Kidney capillary endothelial cell (primary cell): ENCODE measurements around the gene CHRDL2.

Experiments used
- DNase-seq: peaks from one replicate; pipeline ENCODE4 v3.0.0-alpha.2; 2018; ENCODE audit warnings: low spot score

The CHRDL2 gene

DNA sequence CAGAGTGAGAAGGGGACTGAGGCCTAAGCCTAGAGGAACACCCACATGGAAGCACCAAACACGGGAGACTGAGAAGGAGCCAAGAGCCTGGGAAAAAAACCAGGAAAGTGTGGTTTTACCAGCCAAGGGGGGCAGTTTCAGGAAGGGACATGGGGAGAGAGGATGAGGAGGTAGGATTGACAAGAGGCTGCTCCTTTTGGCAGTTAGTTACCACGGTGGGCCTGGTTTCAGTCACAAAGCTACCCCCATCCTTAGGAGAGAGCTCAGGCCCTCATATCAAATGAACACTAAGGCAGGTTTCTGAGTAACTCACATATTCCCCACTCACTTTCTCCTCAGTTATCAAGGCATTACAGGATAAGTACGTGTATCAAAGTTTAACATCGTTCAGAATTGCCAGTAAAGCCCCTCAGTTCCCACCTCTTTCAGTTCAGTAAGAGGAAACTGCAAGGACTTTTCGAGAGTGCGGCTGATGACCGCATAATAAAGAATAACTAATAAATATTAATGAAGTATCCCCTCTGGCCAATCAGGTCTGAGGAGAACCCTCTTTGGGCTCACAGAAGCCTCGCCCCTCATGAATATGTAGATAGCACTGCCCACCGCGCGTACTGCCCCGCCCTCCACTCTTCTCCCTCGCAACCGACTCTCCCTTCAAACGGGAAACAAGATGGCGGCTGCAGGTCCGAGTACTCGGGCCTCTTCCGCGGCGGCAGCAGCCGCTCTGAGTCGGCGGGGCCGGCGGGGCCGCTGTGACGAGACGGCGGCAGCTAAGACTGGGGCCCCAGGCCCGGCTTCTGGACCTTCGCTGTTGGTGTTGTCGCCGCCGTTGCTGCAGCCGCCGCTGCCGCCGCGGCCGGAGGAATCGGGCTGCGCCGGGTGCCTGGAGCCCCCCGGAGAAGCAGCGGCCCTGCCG is 17.2 kb upstream of the CHRDL2 start, which contains the start of gene RNF169:
RNF169 (plus strand) TSS at position 639 of the 916 bp plus-strand sequence; CDS start at position 671, 32 bp downstream.
- peak; percentile 96 for DNase-seq

- no peak for DNase-seq
Observed at GRCh38 chr11:74746868-74747267, 15.6 kb upstream of the CHRDL2 start.

GRCh38 chr11:74744277-74744676 is 13.1 kb upstream of the CHRDL2 start:
- DNase-seq: no peak

DNA sequence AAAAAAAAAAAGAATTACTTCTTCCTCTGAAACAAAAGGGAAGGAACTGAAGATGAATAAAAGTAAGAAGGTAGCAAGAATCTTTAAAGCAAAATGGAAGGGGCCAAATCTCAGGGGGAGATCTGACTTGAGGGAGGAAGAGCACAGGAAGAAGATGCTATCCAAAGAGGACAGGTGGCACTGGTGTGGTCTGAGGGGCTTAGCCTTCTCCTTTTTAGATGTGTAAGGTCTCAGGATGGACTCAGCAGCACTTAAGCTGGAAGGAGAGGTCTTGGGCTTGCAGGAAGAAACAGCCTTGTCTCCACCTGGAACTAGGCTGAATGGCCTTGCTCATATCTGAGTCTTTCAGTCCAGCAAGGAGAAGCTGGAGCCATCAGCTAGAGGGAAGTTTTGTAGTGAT is 12.4 kb upstream of the CHRDL2 start:
- no peak for DNase-seq

- no peak for DNase-seq
Observed at GRCh38 chr11:74742070-74742469, 10.8 kb upstream of the CHRDL2 start.

GRCh38 chr11:74739546-74740270 is 8.5 kb upstream of the CHRDL2 start:
- peak; percentile 49 for DNase-seq

GRCh38 chr11:74736031-74736430 is 4.8 kb upstream of the CHRDL2 start:
- DNase-seq: no peak

DNA sequence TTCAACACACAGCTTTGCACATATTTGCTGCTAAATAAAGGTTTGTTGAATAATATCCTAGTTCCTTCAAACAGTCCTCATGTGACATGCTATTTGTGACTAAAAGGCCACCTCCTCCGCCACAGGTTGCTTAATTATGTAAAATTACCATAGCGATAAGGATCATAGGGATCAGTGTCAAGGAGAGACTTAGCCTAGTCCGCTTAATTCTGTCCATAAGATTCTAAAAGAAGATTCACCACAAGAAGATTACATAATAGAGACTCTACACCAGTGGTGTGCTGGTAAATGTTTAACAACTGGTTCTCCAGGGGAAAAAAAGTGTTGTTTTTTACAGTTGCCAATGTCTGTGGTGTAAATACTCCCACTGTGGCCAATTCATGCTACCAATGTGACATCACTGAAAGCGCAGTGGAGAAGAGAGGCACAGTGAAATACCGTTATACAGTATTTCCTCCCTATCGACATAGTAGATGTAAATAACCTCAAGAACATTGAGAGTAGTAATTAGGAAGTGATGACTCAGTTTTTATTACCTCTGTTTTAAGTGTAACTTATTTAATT is 4.2 kb upstream of the CHRDL2 start:
- no peak for DNase-seq

GRCh38 chr11:74734559-74734925 is 3.3 kb upstream of the CHRDL2 start:
- no peak for DNase-seq

GRCh38 chr11:74730571-74731260 is 510 bp downstream of the CHRDL2 start:
- DNase-seq: no peak

DNA sequence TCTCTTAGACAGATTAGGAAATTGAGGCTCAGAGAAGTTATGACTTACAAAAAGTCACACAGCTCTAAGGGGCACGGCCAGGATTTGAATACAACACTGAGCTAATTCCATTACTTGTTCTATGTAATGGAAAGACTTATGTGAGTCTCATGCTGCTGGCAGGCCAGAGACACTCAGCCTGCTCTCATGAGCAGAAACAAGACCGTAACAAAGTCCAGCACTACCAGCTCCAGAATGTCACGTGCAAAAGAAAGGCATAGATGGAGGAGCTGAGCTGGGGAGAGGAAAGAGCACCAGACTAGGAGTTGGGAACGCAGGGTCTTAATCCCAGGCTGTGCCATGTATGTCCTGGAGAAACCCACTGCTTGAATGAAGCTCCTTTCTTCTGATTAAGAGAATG is 1.8 kb downstream of the CHRDL2 start:
- no peak for DNase-seq

DNA sequence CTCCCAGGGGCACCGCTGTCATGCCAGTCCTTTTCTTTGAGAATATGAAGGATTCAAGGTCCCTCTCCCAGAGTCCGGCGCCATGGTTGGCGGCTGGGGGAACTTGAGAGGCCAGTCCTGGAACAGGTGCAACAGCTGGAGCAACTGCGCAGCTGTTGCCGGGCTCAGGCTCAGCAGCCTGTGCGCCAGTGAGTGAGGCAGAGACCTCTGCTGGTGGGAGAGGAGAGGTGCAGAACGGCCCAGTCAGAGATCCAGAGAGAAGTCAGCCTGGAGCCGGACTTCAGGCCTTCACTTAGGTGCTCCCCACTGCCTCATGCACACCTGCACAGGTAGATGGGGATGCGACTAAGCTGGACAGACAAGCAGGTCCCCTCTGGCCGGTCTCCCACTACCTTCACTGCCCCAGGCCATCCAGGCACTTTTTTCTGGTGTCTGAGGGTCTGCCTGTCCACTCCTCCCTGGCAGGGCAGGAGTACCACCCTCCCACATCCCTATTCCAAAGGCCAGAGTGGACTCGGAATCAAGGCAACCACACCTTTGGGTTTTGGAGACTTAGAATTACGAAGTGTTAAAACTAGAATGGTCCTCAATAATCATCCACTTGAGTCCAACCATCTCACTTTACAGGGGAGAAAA is 4.6 kb downstream of the CHRDL2 start:
- peak; percentile 49 for DNase-seq

DNA sequence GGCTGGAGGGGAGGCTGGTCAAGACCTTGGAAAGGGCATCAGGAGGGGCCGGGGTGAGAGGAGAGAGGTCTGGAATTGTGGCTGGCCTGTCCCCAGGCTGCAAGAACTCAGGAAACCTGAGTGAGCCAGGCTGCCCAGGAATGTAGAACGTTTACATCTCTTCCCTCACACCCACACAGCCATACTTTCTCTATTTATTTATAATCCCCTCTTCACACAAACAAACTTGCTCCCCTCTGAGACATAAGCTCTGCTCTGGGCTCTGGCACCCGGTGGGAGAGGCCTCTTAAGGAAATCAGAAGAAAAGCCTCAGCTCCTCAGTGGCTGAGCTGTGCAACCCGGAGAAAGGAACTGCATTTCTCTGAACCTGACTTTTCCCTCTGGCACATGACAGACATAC is 5.5 kb downstream of the CHRDL2 start:
- no peak for DNase-seq

DNA sequence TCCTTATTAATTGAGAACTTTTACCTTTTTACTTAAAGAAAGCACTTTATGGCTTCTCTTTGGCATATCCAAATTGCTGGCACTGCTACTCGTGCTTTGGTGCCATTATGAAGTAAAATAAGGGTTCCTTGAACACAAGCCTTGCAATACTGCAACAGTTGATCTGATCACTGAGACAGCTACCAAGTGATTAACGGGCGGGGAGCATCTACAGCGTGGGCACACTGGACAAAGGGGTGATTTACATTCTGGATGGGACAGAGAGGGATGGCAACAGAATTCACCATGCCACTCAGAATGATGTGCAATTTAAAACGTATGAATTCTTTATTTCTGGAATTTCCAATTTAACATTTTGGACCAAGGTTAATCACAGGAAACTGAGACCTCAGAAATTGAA is 7.7 kb downstream of the CHRDL2 start:
- no peak for DNase-seq

DNA sequence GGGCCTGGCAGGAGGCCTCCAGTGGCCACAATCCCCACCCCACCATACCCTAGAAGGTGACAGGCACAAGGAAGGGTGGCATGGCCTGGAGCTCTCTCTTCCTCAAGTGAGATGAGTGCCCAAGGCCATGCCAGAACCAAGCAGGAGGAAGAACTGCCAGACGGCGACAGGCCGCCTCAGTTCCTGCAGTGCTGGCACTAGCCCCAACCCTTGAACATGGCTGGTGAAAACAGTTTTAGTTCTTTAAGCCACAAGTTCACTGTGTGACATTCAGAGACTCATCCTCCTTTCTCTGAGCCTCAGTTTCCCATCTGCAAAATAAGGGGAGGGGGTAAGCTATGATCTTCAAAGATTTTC is 9.8 kb downstream of the CHRDL2 start:
- no peak for DNase-seq

DNA sequence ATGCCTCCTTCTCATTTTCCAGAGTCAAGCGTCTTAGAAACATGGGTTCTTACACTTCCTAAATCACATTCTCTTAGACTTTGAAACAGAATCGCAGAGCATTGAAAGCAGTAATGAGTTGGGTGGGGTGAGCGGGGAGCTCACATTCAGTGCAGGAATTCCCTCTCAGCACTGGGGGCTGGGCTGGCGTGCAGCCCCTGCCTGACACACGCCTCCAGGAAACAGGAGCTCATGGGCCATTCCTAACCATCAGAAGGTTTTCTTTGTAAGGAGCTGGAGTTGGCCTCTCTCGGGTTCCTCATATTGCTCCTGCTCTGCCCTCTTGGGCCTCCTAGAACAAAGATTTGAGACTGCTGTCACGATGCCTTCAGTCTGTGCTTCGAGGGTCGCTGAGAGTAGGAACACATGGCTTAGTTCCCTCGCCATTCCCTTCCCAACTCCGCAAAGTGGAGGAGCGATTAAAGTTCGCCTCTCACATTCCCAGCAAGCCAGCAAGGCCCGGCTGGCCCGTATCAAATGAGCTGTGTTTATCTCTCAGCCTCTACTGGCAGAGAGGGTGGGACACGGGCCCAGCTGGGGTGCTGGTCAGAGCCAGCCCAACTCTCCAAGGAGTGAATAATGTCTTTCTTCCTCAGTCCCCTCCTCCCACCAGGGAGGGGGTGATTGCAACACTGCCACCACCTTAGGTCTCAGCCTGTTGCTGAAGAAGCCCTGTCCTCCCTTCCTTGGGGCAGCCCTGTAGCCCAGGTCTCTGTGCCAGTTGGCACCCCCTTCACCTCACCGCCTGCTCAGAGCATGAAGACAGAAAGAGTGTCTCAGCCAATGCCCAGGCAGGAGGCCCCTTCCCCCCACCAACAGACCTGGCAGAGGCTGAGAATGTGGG is 10.4 kb downstream of the CHRDL2 start:
- DNase-seq: no peak

DNA sequence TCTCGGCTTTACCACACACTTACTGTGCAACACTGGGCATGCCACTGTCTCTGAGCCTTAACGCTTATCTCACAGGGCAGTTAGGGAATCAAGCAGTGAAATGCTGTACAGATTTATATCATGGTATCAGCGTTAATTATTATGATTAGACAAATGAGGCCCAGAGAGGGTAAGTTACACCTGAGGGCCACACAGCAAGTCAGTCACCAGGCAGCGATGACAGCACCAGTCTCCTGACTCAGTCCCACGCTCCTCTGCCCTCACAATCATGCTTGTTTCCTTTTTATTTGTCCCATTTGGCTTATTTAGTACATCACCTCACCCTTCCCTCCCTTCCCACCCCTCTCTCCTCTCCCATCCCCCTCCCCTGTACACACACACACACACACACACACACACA is 12.2 kb downstream of the CHRDL2 start:
- DNase-seq: no peak

- DNase-seq: no peak
Observed at GRCh38 chr11:74717221-74717969, 13.8 kb downstream of the CHRDL2 start.

- DNase-seq: no peak
Observed at GRCh38 chr11:74714904-74715303, 16.3 kb downstream of the CHRDL2 start.

- no peak for DNase-seq
Observed at GRCh38 chr11:74713686-74714085, 17.5 kb downstream of the CHRDL2 start.
